OCI-LY3 (cell line): ENCODE data around the gene PSAPL1.

Experiments
- H2AFZ ChIP-seq: fragments of 200-600, 300-600 bp; shearing (Covaris generic); 2 replicates; pipeline ENCODE4 v1.6.0; 2014; ENCODE audit warnings: antibody characterized with exemption, low read depth, low read length
- H3K27ac ChIP-seq: fragments of 200-600, 300-600 bp; sonication (generic); 2 replicates; pipeline ENCODE4 v1.5.1; 2014; ENCODE audit warnings: mild to moderate bottlenecking, low read length, moderate library complexity, mixed read lengths
- H3K27me3 ChIP-seq: fragments of 200-600, 300-600 bp; sonication (generic); 2 replicates; pipeline ENCODE4 v1.6.1; 2014; ENCODE audit warnings: low read depth, low read length, mixed read lengths
- H3K36me3 ChIP-seq: fragments of 200-600, 300-600 bp; sonication (generic); replicated peaks from 2 replicates; pipeline ENCODE3; 2014; ENCODE audit warnings: low read depth, low read length, mixed read lengths
- H3K4me1 ChIP-seq: fragments of 300-600, 200-600 bp; sonication (generic); 2 replicates; pipeline ENCODE4 v1.6.1; 2014; ENCODE audit warnings: low read length, mixed read lengths
- H3K4me2 ChIP-seq: fragments of 200-600, 300-600 bp; sonication (generic); 2 replicates; pipeline ENCODE4 v1.6.1; 2014; ENCODE audit warnings: low read length, mixed read lengths
- H3K4me3 ChIP-seq: fragments of 300-600, 200-600 bp; sonication (generic); 2 replicates; pipeline ENCODE4 v1.5.1; 2014; ENCODE audit warnings: antibody characterized with exemption, mild to moderate bottlenecking, low read length, moderate library complexity
- H3K79me2 ChIP-seq: fragments of 300-600, 200-600 bp; shearing (Covaris generic); 2 replicates; pipeline ENCODE4 v1.6.1; 2014; ENCODE audit warnings: mild to moderate bottlenecking, low read length, mixed read lengths
- H3K9ac ChIP-seq: fragments of 300-600, 200-600 bp; shearing (Covaris generic); 2 replicates; pipeline ENCODE4 v1.6.0; 2014; ENCODE audit warnings: mild to moderate bottlenecking, low read length, moderate library complexity
- H3K9me3 ChIP-seq: fragments of 200-600, 300-600 bp; shearing (Covaris generic); 2 replicates; pipeline ENCODE4 v1.6.1; 2014; ENCODE audit warnings: low read length, mixed read lengths; ENCODE audit not compliant: insufficient read depth
- H4K20me1 ChIP-seq: fragments of 200-600, 300-600 bp; sonication (generic); 2 replicates; pipeline ENCODE4 v1.6.1; 2016; ENCODE audit warnings: low read length, mixed read lengths; ENCODE audit not compliant: insufficient read depth
- EZH2phosphoT487 ChIP-seq: fragments of 200-600 bp; shearing (Covaris generic); IDR thresholded peaks from 2 replicates; pipeline ENCODE4 v1.6.1; 2018; ENCODE audit warnings: antibody characterized with exemption, mixed run types, low read depth
- TF ChIP-seq, protein P1 (sequence below): fragments of 200-600, 300-600 bp; sonication (generic); IDR thresholded peaks from 2 replicates; pipeline ENCODE4 v1.5.1; 2014; ENCODE audit warnings: antibody characterized with exemption, low read length, low read depth

The PSAPL1 gene

GRCh38 chr4:7392438-7393421 lies 42.0 kb downstream of the PSAPL1 start:
- TF ChIP-seq, protein P1, sequence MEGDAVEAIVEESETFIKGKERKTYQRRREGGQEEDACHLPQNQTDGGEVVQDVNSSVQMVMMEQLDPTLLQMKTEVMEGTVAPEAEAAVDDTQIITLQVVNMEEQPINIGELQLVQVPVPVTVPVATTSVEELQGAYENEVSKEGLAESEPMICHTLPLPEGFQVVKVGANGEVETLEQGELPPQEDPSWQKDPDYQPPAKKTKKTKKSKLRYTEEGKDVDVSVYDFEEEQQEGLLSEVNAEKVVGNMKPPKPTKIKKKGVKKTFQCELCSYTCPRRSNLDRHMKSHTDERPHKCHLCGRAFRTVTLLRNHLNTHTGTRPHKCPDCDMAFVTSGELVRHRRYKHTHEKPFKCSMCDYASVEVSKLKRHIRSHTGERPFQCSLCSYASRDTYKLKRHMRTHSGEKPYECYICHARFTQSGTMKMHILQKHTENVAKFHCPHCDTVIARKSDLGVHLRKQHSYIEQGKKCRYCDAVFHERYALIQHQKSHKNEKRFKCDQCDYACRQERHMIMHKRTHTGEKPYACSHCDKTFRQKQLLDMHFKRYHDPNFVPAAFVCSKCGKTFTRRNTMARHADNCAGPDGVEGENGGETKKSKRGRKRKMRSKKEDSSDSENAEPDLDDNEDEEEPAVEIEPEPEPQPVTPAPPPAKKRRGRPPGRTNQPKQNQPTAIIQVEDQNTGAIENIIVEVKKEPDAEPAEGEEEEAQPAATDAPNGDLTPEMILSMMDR = no peak
- TF ChIP-seq EZH2phosphoT487 = no peak
- Histone ChIP-seq H4K20me1 (no peaks in the 10 kb centered on the region), H3K9ac (no peak overlapping the region), H3K9me3 (no peaks in the 10 kb centered on the region), H3K27ac (no peak overlapping the region), H3K4me2 (no peak overlapping the region), H3K4me3 (no peak overlapping the region), H3K79me2 (no peaks in the 10 kb centered on the region), H3K4me1 (no peaks in the 10 kb centered on the region), H2AFZ (no peak overlapping the region), H3K27me3 (no peaks in the 10 kb centered on the region; the same call in 1 of the 2 replicates), H3K36me3 (no peaks in the 10 kb centered on the region)

- TF ChIP-seq, protein P1 = no peak
- no peak for TF ChIP-seq EZH2phosphoT487
- no peak overlapping the region for H3K9ac ChIP-seq
- no peaks in the 10 kb centered on the region for H3K9me3 ChIP-seq
- H3K79me2 ChIP-seq = no peaks in the 10 kb centered on the region
- H4K20me1 ChIP-seq = no peaks in the 10 kb centered on the region
- H3K4me2 ChIP-seq = no peak overlapping the region
- no peak overlapping the region for H3K4me3 ChIP-seq
- no peak overlapping the region for H3K27ac ChIP-seq
- no peaks in the 10 kb centered on the region for H3K4me1 ChIP-seq
- H3K36me3 ChIP-seq = no peaks in the 10 kb centered on the region
- H3K27me3 ChIP-seq = no peaks in the 10 kb centered on the region; the same call in 1 of the 2 replicates
- no peak overlapping the region for H2AFZ ChIP-seq
Observed at GRCh38 chr4:7391637-7392437, 42.9 kb downstream of the PSAPL1 start.

DNA sequence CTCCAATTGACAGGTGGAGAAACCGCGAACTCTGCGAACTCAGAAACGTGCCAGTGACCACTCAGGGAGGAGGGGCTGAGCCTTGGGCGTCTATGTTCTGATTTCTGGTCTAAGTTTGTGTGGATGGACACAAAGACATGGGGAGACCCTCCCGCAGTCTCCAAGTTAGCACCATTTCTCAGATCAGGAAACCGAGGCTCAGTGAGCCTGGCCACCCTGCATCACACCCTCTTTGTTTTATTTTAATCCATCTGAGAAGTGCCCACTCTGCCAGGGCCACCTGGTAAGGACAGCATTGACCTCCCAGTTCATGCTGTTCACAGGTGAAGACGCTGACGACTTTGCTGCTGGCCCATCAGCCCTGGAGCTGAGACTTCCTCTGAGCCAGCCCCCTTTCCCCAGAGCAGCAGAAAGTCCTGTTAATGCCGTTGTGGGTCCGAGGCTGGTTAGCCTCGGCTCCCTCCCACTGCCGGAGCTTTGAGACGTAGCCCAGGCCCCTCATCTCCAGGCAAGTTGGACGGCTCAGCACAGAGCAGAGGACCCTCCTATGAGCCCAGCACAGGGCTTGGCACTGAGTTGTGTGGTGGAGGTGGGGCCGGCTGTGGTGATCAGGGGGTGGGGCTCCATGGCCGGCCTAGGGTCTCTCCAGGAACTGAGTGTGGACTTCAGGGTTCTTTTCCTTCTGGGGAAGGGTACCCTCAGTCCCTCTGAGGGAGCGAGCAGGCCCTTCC lies 43.7 kb downstream of the PSAPL1 start:
- no peaks in the 10 kb centered on the region for H4K20me1 ChIP-seq
- H3K9ac ChIP-seq = no peak overlapping the region
- no peak overlapping the region for H3K4me3 ChIP-seq
- H3K36me3 ChIP-seq = no peaks in the 10 kb centered on the region
- no peaks in the 10 kb centered on the region for H3K79me2 ChIP-seq
- H3K27ac ChIP-seq = no peak overlapping the region
- H3K27me3 ChIP-seq = no peaks in the 10 kb centered on the region; the same call in 1 of the 2 replicates
- H2AFZ ChIP-seq = no peak overlapping the region
- no peaks in the 10 kb centered on the region for H3K4me1 ChIP-seq
- TF ChIP-seq, protein P1 = no peak
- no peak for TF ChIP-seq EZH2phosphoT487
- H3K4me2 ChIP-seq = no peak overlapping the region
- H3K9me3 ChIP-seq = no peaks in the 10 kb centered on the region
